Ovary (tissue), 3 donors: Measurements from ENCODE around the gene HERC4.

Experiments
- CTCF ChIP-seq, 3 donors: fragments of 450-650 bp in 2 of 3; fragments of 200-600 bp in 1 of 3; IDR thresholded peaks; one replicate each; pipeline versions ENCODE4 v1.5.1 to v1.8.0; 2016 to 2022; ENCODE audit warnings: antibody characterized with exemption in 3 of 3, mild to moderate bottlenecking in 1 of 3
- EP300 ChIP-seq: sonication (generic); formaldehyde crosslinking; IDR thresholded peaks from one replicate; pipeline ENCODE4 v1.6.1; 2017; ENCODE audit warnings: antibody characterized with exemption
- POLR2A ChIP-seq: fragments of 450-650 bp; IDR thresholded peaks from one replicate; pipeline ENCODE4 v1.6.1; 2017; ENCODE audit warnings: antibody characterized with exemption, mild to moderate bottlenecking, moderate library complexity
- donor health status: DM: no; HTN: no; CAD: no.

GRCh38 chr10:68001539-68001938 is 73.5 kb downstream of the HERC4 start:
- TF ChIP-seq CTCF (IDR thresholded peaks at IDR 0.05) (no peak), POLR2A (no peak), EP300 (no peak)
